Jurkat, Clone E6-1 (cell line): ENCODE data around the gene GNB1L.
"Not testable (repeated sequence)": the region's sequence is repeated elsewhere in the genome, so short reads cannot be mapped to it uniquely, and the experiment has no call there.

Source experiments
- DNase-seq: peaks from one replicate; pipeline ENCODE4 v3.0.0-alpha.2; 2011; ENCODE audit warnings: low read depth, low spot score
- H3K4me3 ChIP-seq: 2 replicates; pipeline ENCODE4 v1.5.1; 2011; ENCODE audit warnings: mild to moderate bottlenecking, low read length, control low read depth, moderate library complexity

GNB1L gene

GRCh38 chr22:19802894-19803735 lies 51.6 kb downstream of the GNB1L start:
- H3K4me3 ChIP-seq, result no peak overlapping the region
- DNase-seq, result no peak

- DNase-seq, result no peak
- H3K4me3 ChIP-seq, result no peak overlapping the region
Measured at GRCh38 chr22:19802001-19802893, 52.4 kb downstream of the GNB1L start.

DNA sequence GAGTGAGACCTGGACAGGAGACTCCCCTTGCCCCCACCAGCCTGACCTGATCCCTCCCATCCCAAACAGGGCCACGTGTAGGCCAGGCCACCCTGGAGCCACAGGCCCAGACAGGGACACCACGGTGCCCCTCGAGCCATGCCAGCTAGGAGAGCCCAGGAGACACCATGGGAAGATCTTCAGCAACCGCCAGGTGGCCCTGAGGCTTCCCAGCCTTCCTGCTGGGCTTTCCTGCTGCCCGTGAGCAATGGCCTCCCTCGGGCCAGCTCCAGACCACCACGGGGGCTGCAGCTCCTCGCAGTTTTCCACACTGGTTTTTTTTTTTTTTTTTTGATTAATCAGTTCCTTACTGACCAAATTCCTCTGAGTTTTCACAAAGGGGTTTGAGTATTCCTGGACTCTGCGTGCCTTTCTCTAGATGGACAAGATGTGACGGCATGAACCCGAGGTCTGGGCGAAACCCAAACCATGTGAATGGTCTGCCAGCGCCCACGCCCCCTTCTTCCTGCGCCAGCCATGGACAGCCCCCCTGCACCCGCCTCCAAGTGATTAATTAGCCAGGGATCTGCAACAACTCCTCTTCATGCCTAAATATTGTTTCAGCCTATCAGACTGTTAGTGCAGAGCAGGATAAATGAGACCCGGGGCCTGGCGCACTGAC lies 53.2 kb downstream of the GNB1L start:
- H3K4me3 ChIP-seq, result no peak overlapping the region
- no peak for DNase-seq

- DNase-seq, result no peak
- H3K4me3 ChIP-seq, result no peak overlapping the region
Measured at GRCh38 chr22:19800761-19801244, 53.9 kb downstream of the GNB1L start.

- no peak for DNase-seq
- no peak overlapping the region for H3K4me3 ChIP-seq
Measured at GRCh38 chr22:19800306-19800705, 54.4 kb downstream of the GNB1L start.

DNA sequence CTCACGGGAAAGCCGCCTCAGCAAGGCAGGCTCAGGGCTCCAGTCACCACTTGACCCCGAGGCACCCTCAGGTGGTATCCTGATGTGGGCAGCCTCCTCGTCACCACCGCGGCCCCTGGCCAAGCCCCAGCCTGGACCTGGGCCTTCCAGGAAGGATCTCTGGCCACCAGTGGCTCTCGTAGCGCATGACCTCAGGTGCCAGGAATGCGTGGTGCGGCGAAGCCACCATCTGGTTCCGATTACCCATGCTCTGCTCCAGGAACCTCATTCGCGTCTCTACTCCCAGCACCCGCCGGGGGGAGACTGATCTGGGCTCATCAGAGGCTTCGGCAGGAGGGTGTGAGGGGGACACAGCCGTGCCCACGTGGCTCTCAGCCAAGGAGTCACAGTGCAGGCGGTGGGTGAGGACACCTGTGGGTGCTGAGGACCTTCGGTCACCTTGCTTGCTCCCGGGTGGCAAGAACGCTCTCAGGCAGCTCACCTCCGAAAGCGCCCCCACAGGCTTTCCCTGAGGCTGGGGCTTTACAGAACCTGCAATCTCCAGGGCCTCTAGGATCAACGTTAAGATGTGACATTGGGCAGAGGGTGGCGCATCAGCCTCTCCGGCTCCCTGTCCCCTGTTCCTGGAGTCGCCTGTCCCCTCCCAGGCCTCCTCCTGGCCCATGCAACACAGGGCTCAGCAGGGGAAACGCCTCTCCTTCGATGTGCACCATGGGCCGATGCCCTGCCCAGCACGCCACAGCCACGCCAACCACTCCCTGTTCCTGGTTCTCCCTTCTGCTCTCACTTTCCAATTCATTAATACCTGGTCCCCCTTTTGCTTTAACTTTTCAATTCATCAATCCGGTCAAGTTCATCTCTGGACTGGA lies 55.1 kb downstream of the GNB1L start:
- DNase-seq, result no peak
- no peak overlapping the region for H3K4me3 ChIP-seq

DNA sequence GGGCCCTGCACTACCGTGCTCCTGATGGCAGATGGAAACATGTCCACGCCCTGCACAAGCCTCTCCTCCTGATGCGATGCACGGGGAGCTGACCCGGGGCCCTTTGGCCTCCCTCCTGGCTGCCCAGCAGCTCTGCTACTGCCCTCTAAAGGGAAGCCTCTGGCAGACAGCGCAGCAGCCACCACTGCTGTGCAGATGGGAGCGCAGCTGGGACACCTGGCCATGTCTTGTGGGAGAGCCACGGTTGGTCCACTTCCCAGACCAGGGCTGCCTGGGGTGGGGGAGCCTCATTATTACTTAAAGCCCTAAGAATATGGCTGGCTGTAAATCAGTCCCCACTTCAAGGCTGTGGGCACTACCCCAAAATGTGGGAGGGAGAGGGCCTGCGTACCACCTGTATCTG lies 55.8 kb downstream of the GNB1L start:
- no peak overlapping the region for H3K4me3 ChIP-seq
- DNase-seq, result no peak

DNA sequence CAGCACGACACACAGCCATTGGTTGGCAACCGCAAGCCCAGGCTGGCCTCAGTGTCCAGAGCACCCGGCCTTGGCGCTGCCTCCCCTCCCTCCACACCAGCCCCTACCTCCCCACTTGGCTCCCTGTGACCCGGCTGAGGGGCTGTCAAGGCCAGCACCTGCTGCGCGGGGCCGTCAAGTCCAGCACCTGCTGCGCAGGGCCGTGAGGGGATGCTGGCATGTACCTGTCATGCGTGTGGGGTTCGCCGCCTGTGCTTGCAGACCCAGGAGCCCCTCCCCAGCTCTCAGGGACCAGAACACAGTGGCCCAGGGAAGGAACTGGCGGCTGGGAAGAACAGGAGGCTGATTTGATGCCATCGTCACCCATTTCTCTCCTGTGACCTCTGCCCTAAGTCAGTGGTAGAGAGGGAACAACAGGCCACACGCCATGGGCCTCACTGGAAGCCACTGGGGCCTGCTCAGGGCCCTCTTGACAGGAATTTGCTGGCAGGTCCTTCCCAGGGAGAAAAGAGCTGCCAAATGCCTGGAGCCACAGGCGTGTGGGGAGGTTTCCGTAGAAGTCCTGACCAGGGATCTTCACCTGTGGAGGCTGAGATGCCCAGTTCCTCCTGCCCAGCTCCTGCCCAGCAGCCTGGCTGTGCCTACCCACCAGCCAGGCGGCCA lies 56.5 kb downstream of the GNB1L start:
- DNase-seq, result no peak

DNA sequence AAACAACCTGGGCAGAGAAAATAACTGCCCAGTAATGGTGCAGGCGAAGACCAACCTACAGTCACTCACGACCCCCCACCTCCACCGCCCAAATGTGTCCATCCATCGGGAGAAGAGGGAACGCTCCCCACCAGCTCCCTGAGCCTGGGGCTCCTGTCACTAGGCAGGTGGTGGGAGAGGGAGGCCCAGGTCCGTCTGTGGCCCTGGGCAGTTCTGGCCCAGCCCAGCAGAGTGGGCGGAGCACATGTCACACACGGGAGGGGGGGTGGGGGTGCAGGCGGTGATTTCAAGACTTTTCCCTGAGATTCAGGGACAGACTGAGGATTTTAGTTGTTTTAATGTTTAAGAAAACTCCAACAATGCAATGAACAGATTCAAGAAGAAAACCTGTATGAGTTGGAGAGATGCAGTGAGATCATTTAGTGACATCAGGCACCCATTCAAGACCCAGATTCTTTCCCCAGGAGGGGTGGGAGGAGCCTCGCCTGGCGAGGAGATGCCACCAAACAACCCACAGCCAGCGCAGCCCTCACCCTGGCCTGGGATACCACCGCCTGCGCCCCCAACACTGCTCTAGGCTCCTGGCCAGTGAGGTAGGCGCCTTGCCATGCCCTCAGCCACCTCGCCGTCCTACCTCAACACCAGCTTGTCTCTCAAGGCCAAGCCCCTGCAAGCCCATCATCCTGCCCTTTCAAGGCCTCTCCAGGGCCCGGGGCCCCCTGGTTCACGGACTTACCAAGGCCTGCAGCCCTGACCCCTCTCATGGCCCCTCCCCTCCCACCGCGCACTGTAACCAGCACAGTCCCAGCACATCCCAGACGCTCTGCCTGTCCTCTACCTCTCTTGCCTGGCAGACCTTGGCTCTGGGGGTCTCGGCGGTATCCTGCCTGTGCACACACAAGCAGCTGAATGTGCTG lies 57.3 kb downstream of the GNB1L start:
- no peak for DNase-seq
- H3K4me3 ChIP-seq, result no peak overlapping the region

More for the DNA sequence above, 56.5 kb downstream of the GNB1L start:
- no peak overlapping the region for H3K4me3 ChIP-seq

- no peak for DNase-seq
- H3K4me3 ChIP-seq, result no peak overlapping the region
Measured at GRCh38 chr22:19796160-19796559, 58.5 kb downstream of the GNB1L start.

DNA sequence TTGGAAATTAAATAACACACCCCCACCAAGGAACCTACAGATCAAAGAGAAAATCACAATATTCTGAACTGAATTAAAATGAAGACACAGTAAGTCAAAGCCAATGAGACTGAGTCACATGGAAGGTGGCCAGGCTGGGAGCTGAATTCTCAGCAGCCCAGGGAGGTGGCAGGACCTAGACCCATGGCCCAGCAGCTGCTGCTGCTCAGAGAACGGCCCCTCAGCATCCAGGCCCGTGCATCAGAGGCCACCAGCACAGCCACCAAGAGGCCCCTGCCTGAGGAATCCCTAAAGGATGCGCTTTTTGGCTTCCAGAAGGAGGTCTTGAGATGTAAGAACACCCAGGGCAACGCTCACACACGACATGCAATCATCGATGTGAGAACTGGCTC lies 59.1 kb downstream of the GNB1L start:
- H3K4me3 ChIP-seq, result no peak overlapping the region
- DNase-seq, result no peak

DNA sequence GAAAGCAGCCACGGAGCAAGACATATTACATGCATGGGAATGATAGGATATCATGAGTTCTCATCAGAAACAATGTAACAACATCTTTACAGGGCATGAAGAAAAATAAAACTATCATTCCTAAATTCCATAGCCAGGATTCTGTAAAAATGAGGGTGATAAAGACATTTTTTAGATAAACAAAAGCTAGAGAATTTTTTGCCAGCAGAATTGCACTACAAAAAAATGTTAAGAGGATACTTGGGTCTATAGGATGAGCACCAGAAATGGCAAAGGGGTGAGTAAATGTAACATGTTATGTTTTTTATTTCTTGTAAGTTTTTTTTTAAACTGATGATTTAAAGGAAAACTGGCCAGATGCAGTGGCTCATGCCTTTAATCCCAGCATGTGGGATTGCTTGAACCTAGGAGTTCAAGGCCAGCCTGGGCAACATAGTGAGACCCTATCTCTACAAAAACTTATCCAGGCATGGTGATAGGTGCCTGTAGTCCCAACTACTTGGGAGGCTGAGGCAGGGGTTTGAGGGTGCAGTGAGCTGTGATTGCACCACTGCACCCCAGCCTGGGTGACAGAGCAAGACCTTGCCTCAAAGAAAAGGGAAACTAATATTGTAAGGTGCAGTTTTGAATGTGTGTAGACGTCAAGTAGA lies 60.9 kb downstream of the GNB1L start:
- no peak for DNase-seq
- H3K4me3 ChIP-seq, result no peak overlapping the region

DNA sequence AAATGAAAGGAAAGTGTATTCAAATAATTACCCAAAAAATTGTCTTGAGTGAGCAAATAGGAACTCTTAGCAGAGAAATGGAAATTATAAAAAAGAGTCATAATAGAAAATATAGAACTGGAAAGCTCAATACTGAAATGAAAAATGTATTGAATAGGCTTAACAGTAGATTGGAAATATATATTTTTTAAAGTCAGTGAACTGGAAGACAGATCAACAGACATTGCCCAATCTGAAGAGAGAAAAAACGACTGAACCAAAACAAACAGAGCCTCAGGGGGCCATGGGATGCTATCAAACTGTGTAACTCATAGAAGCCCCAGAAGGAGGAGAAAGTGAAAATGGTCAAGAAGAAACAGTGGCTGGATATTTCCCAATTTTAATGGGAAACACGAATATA lies 61.5 kb downstream of the GNB1L start:
- DNase-seq, result no peak
- no peak overlapping the region for H3K4me3 ChIP-seq

- DNase-seq, result not testable (repeated sequence)
Measured at GRCh38 chr22:19792383-19792896, 62.2 kb downstream of the GNB1L start.

GRCh38 chr22:19791894-19792293 lies 62.8 kb downstream of the GNB1L start:
- H3K4me3 ChIP-seq, result no peak overlapping the region
- no peak for DNase-seq

More at GRCh38 chr22:19792383-19792896, 62.2 kb downstream of the GNB1L start:
- not testable (repeated sequence) for H3K4me3 ChIP-seq

DNA sequence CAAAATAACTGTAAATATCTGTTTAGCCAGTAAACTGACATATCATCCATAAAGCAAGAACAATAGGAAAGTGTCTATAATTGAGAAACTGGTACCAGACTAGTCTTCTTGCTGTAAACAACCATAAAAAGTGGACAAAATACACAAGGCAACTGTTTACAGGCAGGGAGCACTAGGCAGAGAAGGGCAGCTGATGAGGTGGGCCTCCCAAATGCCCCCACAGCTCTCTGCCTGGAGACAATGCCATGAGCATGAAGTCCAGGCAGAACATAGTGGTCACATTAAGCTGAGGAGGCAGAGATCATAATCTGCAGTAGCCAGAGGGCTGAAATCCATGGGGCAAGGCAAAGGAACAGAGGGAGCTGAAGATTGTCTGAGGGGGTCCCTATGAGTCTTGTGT lies 63.4 kb downstream of the GNB1L start:
- no peak overlapping the region for H3K4me3 ChIP-seq
- no peak for DNase-seq
